IPS-20b (cell line): Measurements from ENCODE around the gene SNAI1.

Experiments used
- H3K27ac ChIP-seq: one replicate; pipeline ENCODE4 v1.5.1; 2013; ENCODE audit warnings: low read length
- H3K27me3 ChIP-seq: 2 replicates; pipeline ENCODE4 v1.6.1; 2013; ENCODE audit warnings: mild to moderate bottlenecking, low read length, inconsistent platforms; ENCODE audit not compliant: insufficient read depth
- H3K36me3 ChIP-seq: 2 replicates; pipeline ENCODE4 v1.6.1; 2013; ENCODE audit warnings: low read depth, mild to moderate bottlenecking, inconsistent platforms, low read length, moderate library complexity; ENCODE audit not compliant: insufficient read depth
- H3K4me1 ChIP-seq: 2 replicates; pipeline ENCODE4 v1.6.1; 2013; ENCODE audit warnings: mild to moderate bottlenecking, control low read depth, inconsistent platforms, low read length, moderate library complexity; ENCODE audit not compliant: insufficient read depth
- H3K4me3 ChIP-seq: 2 replicates; pipeline ENCODE4 v1.5.1; 2013; ENCODE audit warnings: mild to moderate bottlenecking, low read length, inconsistent platforms
- H3K9ac ChIP-seq: 2 replicates; pipeline ENCODE4 v1.6.1; 2013; ENCODE audit warnings: low read depth, mild to moderate bottlenecking, inconsistent platforms, low read length, moderate library complexity
- H3K9me3 ChIP-seq: 2 replicates; pipeline ENCODE4 v1.6.1; 2013; ENCODE audit warnings: mild to moderate bottlenecking, low read depth, low read length, inconsistent platforms; ENCODE audit not compliant: insufficient read depth

The SNAI1 gene

GRCh38 chr20:49982346-49983122, at the start of gene SNAI1:
SNAI1 (plus strand) TSS chr20:49982980; CDS start chr20:49983060, 80 bp downstream.
- Histone ChIP-seq H3K9ac (peak within 1 kb of the TSS; percentile 82; the same call in 1 of the 2 replicates), H3K4me1 (peaks cover 42% of the 10 kb centered on the region), H3K9me3 (no peaks in the 10 kb centered on the region), H3K4me3 (peak within 1 kb of the TSS; percentile 83), H3K36me3 (peaks cover 10% of the 10 kb centered on the region), H3K27me3 (peaks cover 44% of the 10 kb centered on the region), H3K27ac (no peak within 1 kb of the TSS)

- Histone ChIP-seq H3K4me3 (peak overlapping the region; percentile 22; the same call in 1 of the 2 replicates), H3K9me3 (no peaks in the 10 kb centered on the region), H3K27me3 (no peaks in the 10 kb centered on the region), H3K36me3 (peaks cover 17% of the 10 kb centered on the region), H3K27ac (no peak overlapping the region), H3K4me1 (peaks cover 13% of the 10 kb centered on the region; the same call in 1 of the 2 replicates), H3K9ac (no peak overlapping the region)
Measured at GRCh38 chr20:49935746-49936152, 47.0 kb upstream of the SNAI1 start.

- Histone ChIP-seq H3K27me3 (no peaks in the 10 kb centered on the region), H3K4me3 (peak within 1 kb of the TSS; percentile 88), H3K36me3 (peaks cover 22% of the 10 kb centered on the region), H3K9me3 (no peaks in the 10 kb centered on the region), H3K27ac (peak within 1 kb of the TSS; percentile 55), H3K9ac (peak within 1 kb of the TSS; percentile 86), H3K4me1 (peaks cover 13% of the 10 kb centered on the region; the same call in 1 of the 2 replicates)
Measured at GRCh38 chr20:49936153-49937026, 46.4 kb upstream of the SNAI1 start, which contains the start of gene RNF114. RNF114 (plus strand) TSS chr20:49936397; CDS start chr20:49936413, 16 bp downstream.

GRCh38 chr20:49937027-49937929, 45.5 kb upstream of the SNAI1 start:
- peak overlapping the region; percentile 88 for H3K4me3 ChIP-seq
- H3K9ac ChIP-seq = peak overlapping the region; percentile 86
- H3K27me3 ChIP-seq = no peaks in the 10 kb centered on the region
- H3K4me1 ChIP-seq = peaks cover 13% of the 10 kb centered on the region; the same call in 1 of the 2 replicates
- H3K27ac ChIP-seq = peak overlapping the region; percentile 55
- H3K9me3 ChIP-seq = no peaks in the 10 kb centered on the region
- H3K36me3 ChIP-seq = peaks cover 31% of the 10 kb centered on the region

GRCh38 chr20:49938173-49939163, 44.3 kb upstream of the SNAI1 start:
- Histone ChIP-seq H3K27ac (no peak overlapping the region), H3K4me1 (peaks cover 13% of the 10 kb centered on the region; the same call in 1 of the 2 replicates), H3K4me3 (peak overlapping the region; percentile 88), H3K9me3 (no peaks in the 10 kb centered on the region), H3K36me3 (peaks cover 43% of the 10 kb centered on the region), H3K27me3 (no peaks in the 10 kb centered on the region), H3K9ac (peak overlapping the region; percentile 86; the same call in 1 of the 2 replicates)

GRCh38 chr20:49941456-49941855, 41.3 kb upstream of the SNAI1 start:
- H3K9me3 ChIP-seq = no peaks in the 10 kb centered on the region
- no peak overlapping the region for H3K4me3 ChIP-seq
- peaks cover 67% of the 10 kb centered on the region for H3K36me3 ChIP-seq
- no peak overlapping the region for H3K27ac ChIP-seq
- H3K9ac ChIP-seq = no peak overlapping the region
- peaks cover 13% of the 10 kb centered on the region; the same call in 1 of the 2 replicates for H3K4me1 ChIP-seq
- no peaks in the 10 kb centered on the region for H3K27me3 ChIP-seq

GRCh38 chr20:49942303-49942702, 40.5 kb upstream of the SNAI1 start:
- H3K4me3 ChIP-seq = no peak overlapping the region
- peaks cover 13% of the 10 kb centered on the region; the same call in 1 of the 2 replicates for H3K4me1 ChIP-seq
- H3K27me3 ChIP-seq = no peaks in the 10 kb centered on the region
- peaks cover 73% of the 10 kb centered on the region for H3K36me3 ChIP-seq
- no peak overlapping the region for H3K9ac ChIP-seq
- H3K27ac ChIP-seq = no peak overlapping the region
- no peaks in the 10 kb centered on the region for H3K9me3 ChIP-seq

GRCh38 chr20:49942942-49943341, 39.8 kb upstream of the SNAI1 start:
- Histone ChIP-seq H3K9me3 (no peaks in the 10 kb centered on the region), H3K4me1 (peaks cover 7% of the 10 kb centered on the region; the same call in 1 of the 2 replicates), H3K27ac (no peak overlapping the region), H3K9ac (no peak overlapping the region), H3K27me3 (no peaks in the 10 kb centered on the region), H3K4me3 (no peak overlapping the region), H3K36me3 (peaks cover 76% of the 10 kb centered on the region)

GRCh38 chr20:49945306-49945700, 37.5 kb upstream of the SNAI1 start:
- peaks cover 82% of the 10 kb centered on the region for H3K36me3 ChIP-seq

More at GRCh38 chr20:49945306-49945700, 37.5 kb upstream of the SNAI1 start:
- no peaks in the 10 kb centered on the region for H3K27me3 ChIP-seq
- H3K9ac ChIP-seq = no peak overlapping the region
- no peak overlapping the region for H3K27ac ChIP-seq
- no peaks in the 10 kb centered on the region for H3K4me1 ChIP-seq
- no peaks in the 10 kb centered on the region for H3K9me3 ChIP-seq
- no peak overlapping the region for H3K4me3 ChIP-seq
